CD4-positive, alpha-beta T cell (primary cell): ENCODE data around the gene CHL1. TPM values are rescaled to one million over a fixed set of nuclear protein-coding genes. Genes with fewer than 3 reads are reported as not detected.

ENCODE experiments used
- ATAC-seq: fragments of 200-7000 bp; cut with Tn5 transposase; one replicate; pipeline ENCODE4 v1.10.0; 2022; ENCODE audit warnings: mild to moderate bottlenecking; ENCODE audit not compliant: poor library complexity
- CTCF ChIA-PET: fragments of 350-600 bp; sonication (Branson Sonifier 250); formaldehyde crosslinking; loops from one replicate; lab custom pipeline; 2021; ENCODE audit warnings: antibody characterized with exemption, inconsistent platforms; lab: Charles Lee
- POLR2A ChIA-PET: fragments of 350-600 bp; sonication (Branson Sonifier 250); formaldehyde crosslinking; loops from one replicate; lab custom pipeline; 2021; ENCODE audit warnings: antibody characterized with exemption, inconsistent platforms; lab: Charles Lee
- DNase-seq, 14 experiments: peaks; one replicate each; pipeline ENCODE4 v3.0.0-alpha.2; 2013 to 2020; ENCODE audit warnings: mixed read lengths in 2 of 14
- H3K27ac ChIP-seq, 2 donors: one replicate each; pipeline versions ENCODE4 v1.5.1 to v1.7.0; 2013; ENCODE audit warnings: low read length in 2 of 2, low read depth in 1 of 2, mild to moderate bottlenecking in 1 of 2
- H3K27me3 ChIP-seq, 2 experiments: 1 replicate in 1 of 2; 2 replicates in 1 of 2; pipeline versions ENCODE4 v1.6.1 to v1.7.0; 2013; ENCODE audit warnings: low read length in 2 of 2, control low read depth in 1 of 2, mild to moderate bottlenecking in 1 of 2, moderate library complexity in 1 of 2; ENCODE audit not compliant: insufficient read depth in 2 of 2, control insufficient read depth in 1 of 2
- H3K36me3 ChIP-seq: one replicate; pipeline ENCODE4 v1.6.1; 2013; ENCODE audit warnings: low read length, control low read depth; ENCODE audit not compliant: insufficient read depth
- H3K4me1 ChIP-seq: one replicate; pipeline ENCODE4 v1.6.1; 2013; ENCODE audit warnings: low read length, control low read depth; ENCODE audit not compliant: insufficient read depth
- H3K4me3 ChIP-seq: one replicate; pipeline ENCODE4 v1.5.1; 2013; ENCODE audit warnings: mild to moderate bottlenecking, low read length, moderate library complexity
- H3K9me3 ChIP-seq, 2 experiments: 1 replicate in 1 of 2; 2 replicates in 1 of 2; pipeline versions ENCODE4 v1.6.1 to v1.7.0; 2013; ENCODE audit warnings: low read length in 2 of 2, mild to moderate bottlenecking in 2 of 2, control low read depth in 1 of 2, moderate library complexity in 1 of 2; ENCODE audit not compliant: control insufficient read depth in 1 of 2, insufficient read depth in 1 of 2
- H3K27ac Mint-ChIP-seq: one replicate; pipeline ENCODE4 v1.8.0; 2020; ENCODE audit warnings: mixed read lengths
- H3K27me3 Mint-ChIP-seq: one replicate; pipeline ENCODE4 v1.8.0; 2021; ENCODE audit warnings: mixed read lengths
- H3K36me3 Mint-ChIP-seq: one replicate; pipeline ENCODE4 v1.8.0; 2021; ENCODE audit warnings: low read depth, mixed read lengths
- H3K4me1 Mint-ChIP-seq: one replicate; pipeline ENCODE4 v1.8.0; 2021; ENCODE audit warnings: low read depth, mixed read lengths
- H3K4me3 Mint-ChIP-seq: one replicate; pipeline ENCODE4 v1.8.0; 2020; ENCODE audit warnings: mild to moderate bottlenecking, mixed read lengths
- H3K9me3 Mint-ChIP-seq: one replicate; pipeline ENCODE4 v1.8.0; 2020; ENCODE audit warnings: mixed read lengths
- intact Hi-C, 2 experiments: fragments of 100-400 bp; cut with DNase I in 1 of 2; cut with micrococcal nuclease in 1 of 2; formaldehyde crosslinking; loops; one replicate each; pipeline versions ENCODE4 v1.15.1 to v1.9.0; 2023 to 2025; cut with DNase I, micrococcal nuclease
- total RNA-seq, 174 experiments: library from RNA in 2 of 174; stranded (reverse) in 2 of 174; gene quantifications; one replicate each; pipeline ENCODE4 v1.2.3 and lab custom pipeline; 2021 to 2026
- TF ChIP-seq, protein P1 (sequence below): fragments of 200-600 bp; IDR thresholded peaks from one replicate; pipeline ENCODE4 v1.8.0; 2022; ENCODE audit warnings: antibody characterized with exemption, mild to moderate bottlenecking

CHL1 gene
- total RNA-seq, 2 experiments from 2014 or later = not detected

DNA sequence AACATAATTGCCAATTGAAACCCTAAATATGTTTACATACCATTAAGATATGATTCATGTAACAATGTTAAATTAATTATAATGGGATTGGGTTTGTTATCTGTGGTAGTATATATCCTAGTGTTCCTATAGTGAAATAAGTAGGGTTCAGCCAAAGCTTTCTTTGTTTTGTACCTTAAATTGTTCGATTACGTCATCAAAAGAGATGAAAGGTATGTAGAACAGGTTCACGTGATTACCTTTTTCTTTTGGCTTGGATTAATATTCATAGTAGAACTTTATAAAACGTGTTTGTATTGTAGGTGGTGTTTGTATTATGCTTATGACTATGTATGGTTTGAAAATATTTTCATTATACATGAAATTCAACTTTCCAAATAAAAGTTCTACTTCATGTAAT, 212.4 kb downstream of the CHL1 start:
- ATAC-seq (no peak), DNase-seq (no peak)
- TF ChIP-seq, protein P1, sequence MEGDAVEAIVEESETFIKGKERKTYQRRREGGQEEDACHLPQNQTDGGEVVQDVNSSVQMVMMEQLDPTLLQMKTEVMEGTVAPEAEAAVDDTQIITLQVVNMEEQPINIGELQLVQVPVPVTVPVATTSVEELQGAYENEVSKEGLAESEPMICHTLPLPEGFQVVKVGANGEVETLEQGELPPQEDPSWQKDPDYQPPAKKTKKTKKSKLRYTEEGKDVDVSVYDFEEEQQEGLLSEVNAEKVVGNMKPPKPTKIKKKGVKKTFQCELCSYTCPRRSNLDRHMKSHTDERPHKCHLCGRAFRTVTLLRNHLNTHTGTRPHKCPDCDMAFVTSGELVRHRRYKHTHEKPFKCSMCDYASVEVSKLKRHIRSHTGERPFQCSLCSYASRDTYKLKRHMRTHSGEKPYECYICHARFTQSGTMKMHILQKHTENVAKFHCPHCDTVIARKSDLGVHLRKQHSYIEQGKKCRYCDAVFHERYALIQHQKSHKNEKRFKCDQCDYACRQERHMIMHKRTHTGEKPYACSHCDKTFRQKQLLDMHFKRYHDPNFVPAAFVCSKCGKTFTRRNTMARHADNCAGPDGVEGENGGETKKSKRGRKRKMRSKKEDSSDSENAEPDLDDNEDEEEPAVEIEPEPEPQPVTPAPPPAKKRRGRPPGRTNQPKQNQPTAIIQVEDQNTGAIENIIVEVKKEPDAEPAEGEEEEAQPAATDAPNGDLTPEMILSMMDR = no peak
- Mint-ChIP-seq H3K27me3 (no peaks in the 10 kb centered on the region), H3K36me3 (no peaks in the 10 kb centered on the region), H3K4me3 (no peak overlapping the region), H3K9me3 (no peaks in the 10 kb centered on the region), H3K27ac (no peak overlapping the region), H3K4me1 (no peaks in the 10 kb centered on the region)
- no peak overlapping the region for H3K27ac ChIP-seq
- no peaks in the 10 kb centered on the region for H3K36me3 ChIP-seq
- POLR2A ChIA-PET = no interaction called here
- peaks cover 0 to 6% of the 10 kb centered on the region in 2 experiments for H3K9me3 ChIP-seq
- no peak overlapping the region for H3K4me3 ChIP-seq
- intact Hi-C loops = no loop called here
- no peaks in the 10 kb centered on the region for H3K27me3 ChIP-seq
- H3K4me1 ChIP-seq = no peaks in the 10 kb centered on the region
- CTCF ChIA-PET = no interaction called here

DNA sequence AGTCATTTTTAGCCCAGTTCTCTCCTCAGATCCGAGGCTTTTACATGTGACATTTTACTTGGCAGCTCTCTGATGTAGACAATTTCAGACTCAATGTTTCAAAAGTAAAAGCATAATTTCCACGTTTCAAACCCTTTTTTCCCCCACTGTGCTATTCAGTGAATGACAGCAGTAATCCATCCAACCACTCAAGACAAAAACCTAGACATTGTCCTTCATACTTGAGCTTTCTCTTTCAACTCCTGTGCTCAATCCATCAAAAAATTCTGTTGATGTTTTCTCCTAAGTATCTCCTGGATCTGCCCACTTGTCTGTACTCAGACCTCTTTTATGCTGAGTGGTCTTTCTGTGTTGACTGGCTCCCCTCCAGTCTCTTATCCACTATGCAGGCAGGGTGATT, 214.7 kb downstream of the CHL1 start:
- TF ChIP-seq, protein P1 = no peak
- Mint-ChIP-seq H3K4me3 (no peak overlapping the region), H3K36me3 (no peaks in the 10 kb centered on the region), H3K27me3 (no peaks in the 10 kb centered on the region), H3K27ac (no peak overlapping the region), H3K4me1 (no peaks in the 10 kb centered on the region), H3K9me3 (no peaks in the 10 kb centered on the region)
- intact Hi-C loops = no loop called here
- Histone ChIP-seq H3K36me3 (no peaks in the 10 kb centered on the region), H3K27ac (no peak overlapping the region), H3K9me3 (no peaks in the 10 kb centered on the region), H3K4me1 (no peaks in the 10 kb centered on the region), H3K4me3 (no peak overlapping the region), H3K27me3 (no peaks in the 10 kb centered on the region)
- ChIA-PET CTCF (no interaction called here), POLR2A (interaction anchor here (0.7 kb wide), 1 partner anchor 16 kb away, joined by 3 read pairs; no protein-coding TSS in a partner anchor)
- DNase-seq (no peak), ATAC-seq (no peak)

DNA sequence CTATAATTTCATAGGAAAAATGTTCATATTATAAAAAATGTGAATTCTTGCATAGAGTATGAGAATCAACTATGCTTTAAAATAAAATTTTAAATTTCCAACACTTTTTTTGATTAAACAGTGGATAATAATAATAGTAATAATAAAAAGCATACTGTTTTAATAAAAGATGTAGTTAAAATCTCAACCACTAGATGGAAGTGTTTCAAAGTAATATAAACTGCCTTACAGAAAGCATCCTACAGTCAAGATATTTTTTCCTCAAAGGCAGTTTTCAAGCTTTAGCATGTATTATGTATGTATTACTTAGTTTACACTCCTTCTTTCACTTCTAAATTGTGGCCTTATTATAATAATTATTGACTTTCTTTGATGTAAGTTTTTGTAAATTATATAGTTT, 217.5 kb downstream of the CHL1 start:
- no peaks in the 10 kb centered on the region for H3K27me3 ChIP-seq
- ChIA-PET CTCF (no interaction called here), POLR2A (no interaction called here)
- H3K4me3 ChIP-seq = no peak overlapping the region
- intact Hi-C loops = no loop called here
- no peaks in the 10 kb centered on the region for H3K36me3 Mint-ChIP-seq
- H3K27ac Mint-ChIP-seq = no peak overlapping the region
- DNase-seq (no peak), ATAC-seq (no peak)
- no peaks in the 10 kb centered on the region for H3K36me3 ChIP-seq
- no peaks in the 10 kb centered on the region for H3K9me3 ChIP-seq
- no peaks in the 10 kb centered on the region for H3K4me1 Mint-ChIP-seq
- H3K4me3 Mint-ChIP-seq = no peak overlapping the region
- H3K9me3 Mint-ChIP-seq = no peaks in the 10 kb centered on the region
- TF ChIP-seq, protein P1 = peak; percentile 22
- H3K27me3 Mint-ChIP-seq = no peaks in the 10 kb centered on the region
- H3K4me1 ChIP-seq = no peaks in the 10 kb centered on the region
- H3K27ac ChIP-seq = no peak overlapping the region
